A549 (cell line): Measurements from ENCODE around the gene OPA1.

Experiments used
- CHD4 ChIP-seq: fragments of 200-600 bp; sonication (generic); IDR thresholded peaks from 2 replicates; pipeline ENCODE4 v1.6.1; 2016; ENCODE audit warnings: antibody characterized with exemption, mild to moderate bottlenecking, borderline replicate concordance
- EP300 ChIP-seq, 2 experiments: fragments of >200 bp; sonication (Bioruptor Twin); formaldehyde crosslinking; IDR thresholded peaks; 2 replicates in 1 of 2; 3 replicates in 1 of 2; pipeline ENCODE4 v1.6.1; 2016 to 2017
- GATA3 ChIP-seq: IDR thresholded peaks from 2 replicates; pipeline ENCODE4 v1.6.1; 2012; ENCODE audit warnings: borderline replicate concordance
- JUN ChIP-seq, 2 experiments: fragments of >200 bp; sonication (Bioruptor Twin); formaldehyde crosslinking; IDR thresholded peaks; 2 replicates in 1 of 2; 3 replicates in 1 of 2; pipeline ENCODE4 v1.6.1; 2016 to 2017
- MAZ ChIP-seq: fragments of 150-350 bp; IDR thresholded peaks from 2 replicates; pipeline ENCODE4 v1.6.1; 2014; ENCODE audit warnings: antibody characterized with exemption, low read depth, low read length, borderline replicate concordance
- POLR2A ChIP-seq: IDR thresholded peaks from 2 replicates; pipeline ENCODE4 v1.6.1; 2012; ENCODE audit warnings: mild to moderate bottlenecking, low read length
- TF ChIP-seq, protein P1 (sequence below): fragments of >200 bp; sonication (Bioruptor Twin); formaldehyde crosslinking; IDR thresholded peaks from 3 replicates; pipeline ENCODE4 v1.5.1; 2016

DNA sequence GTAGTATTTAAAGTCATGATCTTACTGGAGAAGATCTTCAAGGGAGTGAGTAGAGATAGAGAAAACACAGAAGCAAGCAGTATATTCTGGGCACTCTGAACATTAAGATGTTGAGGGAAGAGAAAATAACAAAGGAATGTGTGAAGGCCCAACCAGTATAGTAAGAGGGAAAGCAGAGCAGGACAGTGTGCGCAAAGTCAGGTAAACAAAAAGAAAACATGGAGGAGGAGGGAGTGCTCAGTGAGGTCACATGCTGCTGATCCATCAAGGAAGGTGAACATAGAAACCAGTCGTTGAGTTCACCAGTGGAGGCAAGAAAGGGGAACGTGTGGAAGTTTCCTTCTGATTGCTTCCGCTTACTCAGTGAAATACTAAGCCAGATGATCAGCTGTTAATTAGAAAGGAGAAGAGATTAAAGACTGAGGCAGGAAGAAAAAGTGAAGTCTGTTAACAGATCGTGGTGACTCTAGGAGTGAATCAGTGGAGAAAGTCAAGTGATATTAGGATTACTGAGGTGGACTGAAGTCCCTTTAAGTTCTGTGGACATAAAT, 47.2 kb downstream of the OPA1 start:
- TF ChIP-seq, protein P1, sequence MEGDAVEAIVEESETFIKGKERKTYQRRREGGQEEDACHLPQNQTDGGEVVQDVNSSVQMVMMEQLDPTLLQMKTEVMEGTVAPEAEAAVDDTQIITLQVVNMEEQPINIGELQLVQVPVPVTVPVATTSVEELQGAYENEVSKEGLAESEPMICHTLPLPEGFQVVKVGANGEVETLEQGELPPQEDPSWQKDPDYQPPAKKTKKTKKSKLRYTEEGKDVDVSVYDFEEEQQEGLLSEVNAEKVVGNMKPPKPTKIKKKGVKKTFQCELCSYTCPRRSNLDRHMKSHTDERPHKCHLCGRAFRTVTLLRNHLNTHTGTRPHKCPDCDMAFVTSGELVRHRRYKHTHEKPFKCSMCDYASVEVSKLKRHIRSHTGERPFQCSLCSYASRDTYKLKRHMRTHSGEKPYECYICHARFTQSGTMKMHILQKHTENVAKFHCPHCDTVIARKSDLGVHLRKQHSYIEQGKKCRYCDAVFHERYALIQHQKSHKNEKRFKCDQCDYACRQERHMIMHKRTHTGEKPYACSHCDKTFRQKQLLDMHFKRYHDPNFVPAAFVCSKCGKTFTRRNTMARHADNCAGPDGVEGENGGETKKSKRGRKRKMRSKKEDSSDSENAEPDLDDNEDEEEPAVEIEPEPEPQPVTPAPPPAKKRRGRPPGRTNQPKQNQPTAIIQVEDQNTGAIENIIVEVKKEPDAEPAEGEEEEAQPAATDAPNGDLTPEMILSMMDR, result no peak
- TF ChIP-seq GATA3 (no peak), JUN (IDR thresholded peaks at IDR 0.05) (no peak), POLR2A (no peak), EP300 (IDR thresholded peaks at IDR 0.05) (no peak), CHD4 (no peak), MAZ (no peak)
